H1 (cell line): Measurements from ENCODE around the gene KCNMA1.

Experiments
- BACH1 ChIP-seq: IDR thresholded peaks from 2 replicates; pipeline ENCODE4 v1.6.1; 2012; ENCODE audit warnings: low read length, improper control_type of control experiment
- CREB1 ChIP-seq: IDR thresholded peaks from 2 replicates; pipeline ENCODE4 v1.6.1; 2012; ENCODE audit warnings: inconsistent platforms
- EZH2 ChIP-seq: fragments of 200-600 bp; sonication (generic); IDR thresholded peaks from 2 replicates; pipeline ENCODE4 v1.7.1; 2012; ENCODE audit warnings: low read depth, mild to moderate bottlenecking, moderate library complexity, low read length, inconsistent platforms; ENCODE audit not compliant: severe bottlenecking
- GABPA ChIP-seq: IDR thresholded peaks from 2 replicates; pipeline ENCODE4 v1.6.1; 2011; ENCODE audit warnings: mild to moderate bottlenecking, low read length, moderate library complexity, borderline replicate concordance; ENCODE audit not compliant: insufficient read depth
- JUN ChIP-seq: IDR thresholded peaks from 2 replicates; pipeline ENCODE4 v1.6.1; 2011; ENCODE audit warnings: low read depth, mild to moderate bottlenecking, improper control_type of control experiment, low read length
- POLR2A ChIP-seq, 2 experiments: IDR thresholded peaks; 1 replicate in 1 of 2; 2 replicates in 1 of 2; pipeline ENCODE4 v1.6.1; 2011; ENCODE audit warnings: low read depth in 2 of 2, low read length in 2 of 2, mild to moderate bottlenecking in 2 of 2; ENCODE audit errors: control extremely low read depth in 1 of 2
- POLR2AphosphoS5 ChIP-seq: IDR thresholded peaks from 2 replicates; pipeline ENCODE4 v1.6.1; 2011; ENCODE audit warnings: low read depth, low read length
- RFX5 ChIP-seq: IDR thresholded peaks from 2 replicates; pipeline ENCODE4 v1.6.1; 2011; ENCODE audit warnings: low read depth, low read length, improper control_type of control experiment, borderline replicate concordance
- YY1 ChIP-seq: IDR thresholded peaks from 2 replicates; pipeline ENCODE4 v1.6.1; 2011; ENCODE audit warnings: low read depth, mild to moderate bottlenecking, low read length
- TF ChIP-seq, protein P1 (sequence below), 3 experiments: IDR thresholded peaks; 1 replicate in 2 of 3; 2 replicates in 1 of 3; pipeline versions ENCODE4 v1.5.1 to v1.6.1; 2011; ENCODE audit warnings: low read length in 3 of 3, mild to moderate bottlenecking in 3 of 3, inconsistent platforms in 2 of 3, low read depth in 1 of 3, moderate library complexity in 1 of 3; ENCODE audit not compliant: insufficient read depth in 1 of 3; ENCODE audit errors: control extremely low read depth in 1 of 3
- TF ChIP-seq, protein P2 (sequence below): IDR thresholded peaks from 2 replicates; pipeline ENCODE4 v1.6.1; 2011; ENCODE audit warnings: low read length, improper control_type of control experiment

DNA sequence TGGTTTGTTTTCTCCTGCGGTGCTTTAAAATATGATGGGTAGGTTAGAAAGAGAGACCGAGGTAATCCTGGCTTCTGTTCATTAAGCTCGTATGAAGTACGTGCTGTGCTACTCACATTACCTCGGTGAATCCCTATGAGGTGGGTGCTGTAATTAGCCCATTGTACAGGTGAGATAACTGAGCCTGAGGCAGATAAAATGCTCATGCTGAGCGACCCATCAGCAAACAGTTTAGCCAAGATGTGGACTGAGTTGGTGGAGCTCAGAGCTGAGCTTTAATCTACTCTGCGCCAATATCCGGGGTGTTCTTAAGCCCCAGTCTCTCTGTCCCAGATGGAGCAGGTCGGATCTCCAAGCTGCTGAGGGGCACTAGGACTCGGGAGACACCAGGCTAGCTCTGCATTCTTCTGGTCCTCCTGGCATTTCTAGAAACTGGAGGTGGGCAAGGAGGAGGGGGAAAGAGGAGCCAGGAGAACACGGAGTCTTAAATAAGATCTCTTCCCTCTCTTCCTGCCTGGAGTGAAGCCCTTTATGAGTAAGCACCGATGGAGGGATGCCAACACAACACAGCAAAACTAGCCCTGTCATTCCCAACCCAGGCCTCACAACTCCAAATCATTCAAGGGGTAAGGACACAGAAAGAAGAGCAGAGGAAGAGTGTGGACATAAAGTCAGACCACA lies 458.5 kb downstream of the KCNMA1 start:
- TF ChIP-seq POLR2AphosphoS5, result no peak
- TF ChIP-seq, protein P1, sequence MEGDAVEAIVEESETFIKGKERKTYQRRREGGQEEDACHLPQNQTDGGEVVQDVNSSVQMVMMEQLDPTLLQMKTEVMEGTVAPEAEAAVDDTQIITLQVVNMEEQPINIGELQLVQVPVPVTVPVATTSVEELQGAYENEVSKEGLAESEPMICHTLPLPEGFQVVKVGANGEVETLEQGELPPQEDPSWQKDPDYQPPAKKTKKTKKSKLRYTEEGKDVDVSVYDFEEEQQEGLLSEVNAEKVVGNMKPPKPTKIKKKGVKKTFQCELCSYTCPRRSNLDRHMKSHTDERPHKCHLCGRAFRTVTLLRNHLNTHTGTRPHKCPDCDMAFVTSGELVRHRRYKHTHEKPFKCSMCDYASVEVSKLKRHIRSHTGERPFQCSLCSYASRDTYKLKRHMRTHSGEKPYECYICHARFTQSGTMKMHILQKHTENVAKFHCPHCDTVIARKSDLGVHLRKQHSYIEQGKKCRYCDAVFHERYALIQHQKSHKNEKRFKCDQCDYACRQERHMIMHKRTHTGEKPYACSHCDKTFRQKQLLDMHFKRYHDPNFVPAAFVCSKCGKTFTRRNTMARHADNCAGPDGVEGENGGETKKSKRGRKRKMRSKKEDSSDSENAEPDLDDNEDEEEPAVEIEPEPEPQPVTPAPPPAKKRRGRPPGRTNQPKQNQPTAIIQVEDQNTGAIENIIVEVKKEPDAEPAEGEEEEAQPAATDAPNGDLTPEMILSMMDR (IDR thresholded peaks at IDR 0.05; ENCODE audit: control extremely low read depth in 1 of 3, insufficient read depth in 1 of 3, low read depth in 1 of 3, low read length in 3 of 3), result no peak
- TF ChIP-seq, protein P2, sequence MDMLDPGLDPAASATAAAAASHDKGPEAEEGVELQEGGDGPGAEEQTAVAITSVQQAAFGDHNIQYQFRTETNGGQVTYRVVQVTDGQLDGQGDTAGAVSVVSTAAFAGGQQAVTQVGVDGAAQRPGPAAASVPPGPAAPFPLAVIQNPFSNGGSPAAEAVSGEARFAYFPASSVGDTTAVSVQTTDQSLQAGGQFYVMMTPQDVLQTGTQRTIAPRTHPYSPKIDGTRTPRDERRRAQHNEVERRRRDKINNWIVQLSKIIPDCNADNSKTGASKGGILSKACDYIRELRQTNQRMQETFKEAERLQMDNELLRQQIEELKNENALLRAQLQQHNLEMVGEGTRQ, result no peak
- TF ChIP-seq RFX5, result no peak
- TF ChIP-seq POLR2A (IDR thresholded peaks at IDR 0.05; ENCODE audit: control extremely low read depth in 1 of 2, low read depth in 2 of 2, low read length in 2 of 2), result no peak
- TF ChIP-seq CREB1, result no peak
- no peak for TF ChIP-seq EZH2
- no peak for TF ChIP-seq YY1
- no peak for TF ChIP-seq JUN
- TF ChIP-seq BACH1, result no peak
- no peak for TF ChIP-seq GABPA
